Activated naive CD4-positive, alpha-beta T cell treated with anti-CD3 and anti-CD28 coated beads for 36 hours (primary cell): ENCODE results near the gene LARP6. TPM values are rescaled to one million over a fixed set of nuclear protein-coding genes. Genes with fewer than 3 reads are reported as not detected.
A peak's percentile ranks its signal among the peaks of the same experiment; 100 is the strongest.

ENCODE experiments used
- CTCF ChIA-PET: fragments of 350-600 bp; sonication (Branson Sonifier 250); formaldehyde crosslinking; loops from one replicate; lab custom pipeline; 2021; ENCODE audit warnings: antibody characterized with exemption; lab: Charles Lee
- DNase-seq: peaks from one replicate; pipeline ENCODE4 v3.0.0-alpha.2; 2020
- H3K27ac Mint-ChIP-seq: one replicate; pipeline ENCODE4 v1.8.0; 2021; ENCODE audit warnings: mild to moderate bottlenecking, mixed read lengths
- H3K27me3 Mint-ChIP-seq: one replicate; pipeline ENCODE4 v1.8.0; 2021; ENCODE audit warnings: low read depth, mixed read lengths
- H3K36me3 Mint-ChIP-seq: one replicate; pipeline ENCODE4 v1.8.0; 2021; ENCODE audit warnings: low read depth, mixed read lengths
- H3K4me1 Mint-ChIP-seq: one replicate; pipeline ENCODE4 v1.8.0; 2021; ENCODE audit warnings: low read depth, mixed read lengths
- H3K4me3 Mint-ChIP-seq: one replicate; pipeline ENCODE4 v1.8.0; 2021; ENCODE audit warnings: mild to moderate bottlenecking, moderate library complexity, mixed read lengths
- H3K9me3 Mint-ChIP-seq: one replicate; pipeline ENCODE4 v1.8.0; 2021; ENCODE audit warnings: mixed read lengths
- intact Hi-C: fragments of 100-400 bp; cut with micrococcal nuclease; formaldehyde crosslinking; loops from one replicate; pipeline ENCODE4 v1.15.1; 2023
- total RNA-seq, 2 experiments: library from RNA; stranded (reverse); gene quantifications; one replicate each; pipeline ENCODE4 v1.2.3, GENCODE V29; 2021

Gene LARP6
- total RNA-seq, result not detected

DNA sequence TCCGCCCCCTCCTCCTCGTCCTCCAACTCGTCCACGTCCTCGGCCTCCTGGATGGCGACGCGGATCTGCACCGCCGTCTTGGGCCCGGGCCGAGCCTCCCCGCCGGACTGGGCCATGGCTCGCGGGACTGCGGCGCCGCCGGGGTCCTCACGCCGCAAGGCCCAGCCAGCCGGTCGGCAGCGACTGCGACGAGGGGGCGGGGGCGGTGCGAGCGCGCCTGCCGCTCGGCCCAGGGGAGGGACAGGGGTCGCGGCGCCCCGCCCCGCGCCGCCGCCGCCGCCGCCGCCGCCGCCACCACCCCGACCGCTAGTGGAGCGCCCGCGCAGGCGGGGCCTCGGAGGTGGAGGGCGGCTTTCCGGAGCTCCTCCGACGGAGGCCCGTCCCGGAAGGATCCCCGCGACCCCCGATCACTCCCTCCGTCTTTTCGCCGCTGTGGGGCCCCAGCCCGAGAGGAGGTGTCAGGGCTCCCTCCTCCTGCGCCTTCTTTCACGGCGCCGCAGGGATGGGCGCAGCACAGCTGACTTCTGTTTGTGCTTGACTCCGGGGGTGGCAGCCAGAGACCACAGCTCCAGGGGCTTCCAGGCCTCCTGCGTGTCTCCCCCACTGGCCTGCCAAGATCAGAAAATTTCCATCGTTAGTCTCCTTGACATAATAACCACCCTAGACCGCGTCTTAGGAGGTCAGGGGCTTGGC lies at the start of gene LARP6:
TSS of gene LARP6 (minus strand) at position 185 of the 693 bp plus-strand sequence. CDS start at position 116, 69 bp downstream.
- intact Hi-C loops, result no loop called here
- CTCF ChIA-PET, result interaction anchor here (0.7 kb wide), 1 partner anchor 15 kb away, joined by 3 read pairs; no protein-coding TSS in a partner anchor
- peaks cover 5% of the 10 kb centered on the region for H3K4me1 Mint-ChIP-seq
- peak within 1 kb of the TSS; percentile 76 for H3K4me3 Mint-ChIP-seq
- peaks cover 58% of the 10 kb centered on the region for H3K27me3 Mint-ChIP-seq
- H3K36me3 Mint-ChIP-seq, result peaks cover 2% of the 10 kb centered on the region
- H3K27ac Mint-ChIP-seq, result no peak within 1 kb of the TSS
- H3K9me3 Mint-ChIP-seq, result no peaks in the 10 kb centered on the region
- peak; percentile 8 for DNase-seq

DNA sequence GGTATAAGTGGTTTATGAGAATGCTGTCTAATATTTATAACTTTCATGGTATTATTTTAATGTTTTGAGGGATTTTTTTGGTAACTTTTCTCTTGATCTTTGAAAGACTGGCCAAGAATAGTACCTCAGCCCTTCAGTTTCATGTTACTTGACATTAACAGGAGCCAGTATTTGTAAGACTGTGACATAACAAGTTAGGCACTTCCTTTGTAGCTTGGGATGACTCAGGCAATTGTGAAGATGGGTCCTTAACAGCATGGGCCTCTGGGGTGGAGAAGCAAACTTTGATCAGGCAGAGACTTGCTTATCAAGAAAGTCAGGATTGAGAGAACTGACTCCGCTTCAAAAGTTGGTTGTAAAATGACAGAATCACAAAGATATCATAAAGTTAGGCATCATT lies 48.1 kb upstream of the LARP6 start:
- no peak overlapping the region for H3K27ac Mint-ChIP-seq
- H3K9me3 Mint-ChIP-seq, result no peaks in the 10 kb centered on the region
- CTCF ChIA-PET, result interaction anchor here (0.6 kb wide), 1 partner anchor 842 kb away, joined by 3 read pairs; no protein-coding TSS in a partner anchor
- DNase-seq, result no peak
- H3K27me3 Mint-ChIP-seq, result peaks cover 14% of the 10 kb centered on the region
- intact Hi-C loops, result no loop called here
- H3K4me3 Mint-ChIP-seq, result no peak overlapping the region
- no peaks in the 10 kb centered on the region for H3K36me3 Mint-ChIP-seq
- H3K4me1 Mint-ChIP-seq, result no peaks in the 10 kb centered on the region

DNA sequence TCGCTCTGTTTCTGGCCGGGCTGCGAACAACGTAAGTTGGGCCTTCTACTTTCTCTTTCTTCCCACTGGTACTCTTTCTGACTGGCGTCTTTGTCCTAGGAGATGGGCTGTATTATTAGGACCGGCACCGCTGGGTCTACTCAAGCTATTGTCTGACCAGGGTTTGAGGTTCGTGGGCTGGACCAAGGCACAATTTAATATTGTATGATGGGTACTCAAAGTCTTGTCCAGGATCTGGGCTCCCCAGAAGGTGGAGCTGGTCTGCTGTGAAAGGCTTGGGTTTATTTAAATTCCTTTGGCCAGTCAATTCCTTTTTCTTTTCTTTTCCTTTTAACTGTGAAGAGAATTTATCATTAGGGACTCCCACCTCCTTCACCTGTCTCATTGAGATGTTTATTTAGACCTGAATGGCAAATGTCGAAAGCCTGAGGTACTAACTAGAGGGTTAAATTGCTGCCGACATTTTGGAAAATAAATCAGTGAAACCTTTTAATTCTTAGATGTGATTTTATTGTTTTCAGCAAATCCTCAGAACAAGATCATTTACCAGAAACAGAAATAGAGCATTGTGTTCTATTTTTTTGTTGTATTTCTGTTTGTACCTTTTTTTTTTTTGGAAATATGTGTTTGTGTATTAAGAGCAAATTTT lies 39.1 kb upstream of the LARP6 start:
- intact Hi-C loops, result no loop called here
- Mint-ChIP-seq H3K27ac (peak overlapping the region; percentile 13), H3K4me3 (peak overlapping the region; percentile 82), H3K27me3 (peaks cover 41% of the 10 kb centered on the region), H3K4me1 (peaks cover 10% of the 10 kb centered on the region), H3K9me3 (no peaks in the 10 kb centered on the region), H3K36me3 (no peaks in the 10 kb centered on the region)
- CTCF ChIA-PET, result interaction anchor here (0.9 kb wide), 1 partner anchor 18 kb away, joined by 3 read pairs; no protein-coding TSS in a partner anchor
- no peak for DNase-seq

DNA sequence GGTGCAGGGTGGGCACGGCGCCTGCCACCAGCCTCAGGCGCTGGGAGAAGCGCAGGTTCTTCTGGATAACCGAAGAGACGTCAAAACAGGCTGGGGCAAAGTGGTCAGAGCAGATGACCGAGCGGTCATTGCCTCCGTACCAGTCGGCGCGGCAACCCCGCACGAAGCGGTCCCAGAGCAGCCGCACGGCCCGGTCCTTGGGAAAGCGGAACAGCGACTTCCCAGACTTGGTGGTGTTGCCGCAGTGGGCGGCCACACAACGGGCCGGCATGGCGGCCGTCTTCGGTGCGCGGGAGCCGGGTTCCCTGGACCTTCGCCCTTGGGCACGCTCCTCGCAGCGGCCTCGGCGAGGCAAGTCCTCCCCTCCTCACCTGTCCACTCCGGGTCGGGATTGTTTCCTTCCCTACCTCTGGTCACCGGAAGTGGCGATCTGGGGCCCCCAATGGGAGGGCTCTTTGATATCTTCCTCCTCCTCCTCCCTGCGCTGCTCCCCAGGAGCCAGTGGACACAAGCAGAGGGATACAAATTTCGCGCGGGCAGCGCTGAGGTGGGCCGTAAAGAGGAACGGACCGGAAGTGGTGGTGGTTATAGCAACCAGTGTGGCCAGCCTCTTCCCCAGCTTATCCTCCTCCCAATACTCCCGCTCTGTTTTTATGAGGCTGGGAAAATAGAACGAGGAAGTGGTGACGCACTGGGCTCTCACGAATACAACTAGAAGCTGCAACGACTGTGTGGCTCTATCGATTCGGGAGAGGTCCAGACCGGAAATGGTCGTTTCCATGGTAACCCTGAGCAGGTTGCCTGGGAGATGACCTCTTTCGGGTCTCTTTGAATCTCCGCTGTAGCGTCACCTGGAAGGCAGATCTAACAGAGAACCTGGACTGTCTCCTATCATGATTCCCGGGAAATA lies 38.3 kb upstream of the LARP6 start, which contains the start of the genes LRRC49 and THAP10:
TSS of gene LRRC49 (plus strand) at position 825 of the 910 bp plus-strand sequence. CDS start at position 894, 69 bp downstream.
TSS of gene THAP10 (minus strand) at position 432 of the 910 bp plus-strand sequence. CDS start at position 271, 161 bp downstream.
- CTCF ChIA-PET, result interaction anchor here (1.0 kb wide), 1 partner anchor 35 kb away, joined by 3 read pairs; no protein-coding TSS in a partner anchor
- H3K36me3 Mint-ChIP-seq, result no peaks in the 10 kb centered on the region
- no peaks in the 10 kb centered on the region for H3K9me3 Mint-ChIP-seq
- intact Hi-C loops, result no loop called here
- H3K4me1 Mint-ChIP-seq, result peaks cover 10% of the 10 kb centered on the region
- peak within 1 kb of the TSS; percentile 13 for H3K27ac Mint-ChIP-seq
- DNase-seq, result peak; percentile 69
- H3K4me3 Mint-ChIP-seq, result peak within 1 kb of the TSS; percentile 82
- peaks cover 39% of the 10 kb centered on the region for H3K27me3 Mint-ChIP-seq

DNA sequence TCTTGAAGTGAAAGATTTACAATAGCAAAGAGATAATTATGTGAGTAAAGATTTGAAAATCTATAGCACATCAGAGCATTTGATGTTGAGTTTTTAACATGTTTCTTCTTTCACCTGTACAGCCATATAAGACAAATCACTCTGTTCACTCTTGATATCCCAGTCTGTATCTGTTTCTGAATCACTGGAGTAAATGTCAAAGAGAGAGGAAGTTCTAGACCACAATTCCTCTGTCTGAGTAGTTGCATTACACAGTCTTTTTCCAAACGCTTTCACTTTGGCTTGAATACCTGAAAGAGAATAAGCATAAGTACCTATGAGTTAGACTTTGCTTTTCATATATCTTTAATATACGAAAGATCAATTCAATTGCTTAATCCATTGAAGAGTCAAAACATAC lies 28.4 kb upstream of the LARP6 start:
- CTCF ChIA-PET, result no interaction called here
- Mint-ChIP-seq H3K27ac (no peak overlapping the region), H3K36me3 (no peaks in the 10 kb centered on the region), H3K27me3 (peaks cover 22% of the 10 kb centered on the region), H3K4me3 (no peak overlapping the region), H3K4me1 (no peaks in the 10 kb centered on the region), H3K9me3 (no peaks in the 10 kb centered on the region)
- no peak for DNase-seq
- intact Hi-C loops, result no loop called here

DNA sequence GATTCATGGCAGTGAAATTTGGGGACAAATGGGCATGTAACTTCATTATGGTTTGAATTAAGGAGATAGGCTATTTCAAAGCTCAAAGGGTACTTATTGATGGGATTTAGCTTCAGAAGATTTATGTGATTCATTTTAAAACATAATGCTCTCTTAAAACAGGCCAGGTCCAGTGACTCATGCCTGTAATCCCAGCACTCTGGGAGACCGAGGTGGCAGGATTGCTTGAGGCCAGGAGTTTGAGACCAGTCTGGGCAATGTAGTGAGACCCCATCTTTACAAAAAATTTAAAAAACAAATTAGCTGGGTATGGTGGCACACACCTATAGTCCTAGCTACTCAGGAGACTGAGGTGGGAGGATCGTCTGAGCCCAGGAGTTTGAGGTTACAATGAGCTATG lies 26.8 kb upstream of the LARP6 start:
- H3K9me3 Mint-ChIP-seq, result no peaks in the 10 kb centered on the region
- no peak overlapping the region for H3K4me3 Mint-ChIP-seq
- H3K27ac Mint-ChIP-seq, result no peak overlapping the region
- CTCF ChIA-PET, result no interaction called here
- intact Hi-C loops, result no loop called here
- DNase-seq, result no peak
- peaks cover 34% of the 10 kb centered on the region for H3K27me3 Mint-ChIP-seq
- no peaks in the 10 kb centered on the region for H3K36me3 Mint-ChIP-seq
- no peaks in the 10 kb centered on the region for H3K4me1 Mint-ChIP-seq

DNA sequence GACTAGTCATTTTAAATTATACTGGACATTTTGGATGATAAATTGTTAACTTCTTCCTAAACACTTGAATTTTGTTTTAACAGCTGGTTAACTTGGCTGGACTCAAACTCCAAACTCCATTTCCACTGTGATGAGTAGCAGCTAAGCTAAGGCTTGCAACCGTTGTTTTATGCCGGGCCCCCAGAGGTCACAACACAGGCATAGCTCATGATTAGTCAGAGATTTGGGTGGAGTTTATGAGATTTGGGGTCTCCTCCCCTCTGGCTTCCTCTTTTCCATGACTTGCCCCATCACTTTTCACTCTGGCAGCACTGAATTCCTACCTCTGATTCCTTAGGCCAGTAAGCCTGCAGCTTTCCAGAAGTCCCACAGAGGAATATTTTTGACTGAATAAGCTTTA lies 25.4 kb upstream of the LARP6 start:
- no peak overlapping the region for H3K4me3 Mint-ChIP-seq
- intact Hi-C loops, result no loop called here

DNA sequence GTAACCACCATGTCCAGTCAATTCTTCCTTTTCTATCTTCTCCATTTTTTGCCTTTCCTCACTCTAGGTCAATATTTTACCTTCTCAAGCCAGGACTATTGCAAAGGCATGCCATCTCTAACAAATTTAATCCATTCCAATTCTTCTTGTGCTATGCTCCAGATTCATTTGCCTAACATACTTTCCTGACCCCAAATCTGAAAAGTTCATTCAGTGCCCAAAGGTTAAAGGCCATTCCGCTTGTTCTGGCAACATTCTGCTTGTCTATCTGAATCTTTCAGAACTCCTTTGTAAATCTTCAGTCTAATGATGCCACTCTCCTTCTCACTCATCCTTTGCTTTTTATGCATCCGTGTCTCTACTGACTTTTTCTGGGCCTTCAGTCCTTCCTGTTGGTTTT lies 22.7 kb upstream of the LARP6 start:
- Mint-ChIP-seq H3K36me3 (no peaks in the 10 kb centered on the region), H3K27ac (no peak overlapping the region), H3K9me3 (no peaks in the 10 kb centered on the region), H3K4me3 (no peak overlapping the region), H3K27me3 (peaks cover 36% of the 10 kb centered on the region), H3K4me1 (no peaks in the 10 kb centered on the region)
- CTCF ChIA-PET, result no interaction called here
- DNase-seq, result no peak
- intact Hi-C loops, result no loop called here

More for the DNA sequence above, 25.4 kb upstream of the LARP6 start:
- CTCF ChIA-PET, result interaction anchor here (0.6 kb wide), 1 partner anchor 53 kb away, joined by 3 read pairs; no protein-coding TSS in a partner anchor
- no peaks in the 10 kb centered on the region for H3K36me3 Mint-ChIP-seq
- no peaks in the 10 kb centered on the region for H3K4me1 Mint-ChIP-seq
- peaks cover 33% of the 10 kb centered on the region for H3K27me3 Mint-ChIP-seq
- no peak overlapping the region for H3K27ac Mint-ChIP-seq
- no peak for DNase-seq
- no peaks in the 10 kb centered on the region for H3K9me3 Mint-ChIP-seq

DNA sequence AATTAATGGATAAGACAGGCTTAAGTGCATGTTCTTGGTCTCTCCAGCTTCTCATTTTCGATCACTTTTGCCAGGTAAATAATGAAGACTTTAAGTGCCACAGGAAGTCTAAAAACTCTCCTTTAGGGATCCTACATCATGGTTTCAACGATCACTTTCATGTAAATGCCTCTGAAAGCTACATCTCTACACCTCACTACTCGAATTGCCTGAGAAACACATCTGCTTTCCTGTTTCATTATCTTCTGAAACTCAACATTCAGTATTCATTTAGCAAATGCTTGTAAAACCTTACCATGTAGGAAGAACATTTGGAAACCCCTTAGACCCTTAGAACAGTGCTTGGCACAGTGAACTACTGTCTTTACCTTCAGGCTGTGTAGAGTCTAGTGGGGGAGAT lies 22.1 kb upstream of the LARP6 start:
- H3K9me3 Mint-ChIP-seq, result no peaks in the 10 kb centered on the region
- no peak overlapping the region for H3K4me3 Mint-ChIP-seq
- DNase-seq, result no peak
- no peak overlapping the region for H3K27ac Mint-ChIP-seq
- no peaks in the 10 kb centered on the region for H3K4me1 Mint-ChIP-seq
- CTCF ChIA-PET, result interaction anchor here (1.2 kb wide), 1 partner anchor 51 kb away, joined by 3 read pairs; no protein-coding TSS in a partner anchor
- H3K27me3 Mint-ChIP-seq, result peaks cover 36% of the 10 kb centered on the region
- H3K36me3 Mint-ChIP-seq, result no peaks in the 10 kb centered on the region
- intact Hi-C loops, result no loop called here

DNA sequence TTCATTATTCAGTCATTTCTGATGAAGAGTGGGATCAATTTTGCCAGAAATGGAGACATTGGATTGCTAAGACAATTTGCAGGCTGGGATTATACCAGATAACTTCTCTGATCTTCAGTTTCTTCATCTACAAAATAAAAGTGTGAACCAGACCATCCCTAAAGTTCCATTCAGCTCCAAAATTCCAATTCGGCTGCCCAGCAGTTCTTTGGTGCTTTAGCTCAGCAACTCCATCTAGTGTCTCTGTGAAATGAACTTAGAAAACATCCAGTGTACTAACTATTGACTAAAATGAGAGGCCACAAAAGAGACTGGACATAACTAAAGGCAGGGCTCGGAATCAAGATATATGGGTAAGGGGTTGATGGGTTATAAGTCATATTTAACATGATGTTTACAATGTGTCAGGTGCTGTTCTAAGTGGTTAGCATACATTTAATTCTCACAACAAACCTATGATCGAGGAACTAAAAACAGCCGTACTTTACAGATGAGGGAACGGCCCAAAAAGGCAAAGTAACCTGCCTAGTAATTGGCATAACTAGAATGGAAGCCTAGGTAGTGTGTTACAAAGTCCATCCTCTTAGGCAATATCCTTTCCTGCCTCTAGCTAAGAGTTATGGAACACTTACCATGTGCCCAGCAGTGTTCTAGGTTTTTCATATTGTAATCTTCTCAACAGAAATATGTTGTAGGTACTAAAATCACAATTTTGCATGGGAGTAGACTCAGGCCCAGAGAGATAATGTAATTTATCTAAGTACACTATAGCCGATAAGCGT lies 21.2 kb upstream of the LARP6 start:
- CTCF ChIA-PET, result interaction anchor here (1.0 to 1.2 kb wide), 2 partner anchors 13 to 50 kb away, joined by 3 read pairs; no protein-coding TSS in a partner anchor
- Mint-ChIP-seq H3K9me3 (no peaks in the 10 kb centered on the region), H3K27ac (no peak overlapping the region), H3K36me3 (no peaks in the 10 kb centered on the region), H3K4me3 (no peak overlapping the region), H3K4me1 (no peaks in the 10 kb centered on the region), H3K27me3 (peaks cover 36% of the 10 kb centered on the region)
- DNase-seq, result no peak
- intact Hi-C loops, result no loop called here

DNA sequence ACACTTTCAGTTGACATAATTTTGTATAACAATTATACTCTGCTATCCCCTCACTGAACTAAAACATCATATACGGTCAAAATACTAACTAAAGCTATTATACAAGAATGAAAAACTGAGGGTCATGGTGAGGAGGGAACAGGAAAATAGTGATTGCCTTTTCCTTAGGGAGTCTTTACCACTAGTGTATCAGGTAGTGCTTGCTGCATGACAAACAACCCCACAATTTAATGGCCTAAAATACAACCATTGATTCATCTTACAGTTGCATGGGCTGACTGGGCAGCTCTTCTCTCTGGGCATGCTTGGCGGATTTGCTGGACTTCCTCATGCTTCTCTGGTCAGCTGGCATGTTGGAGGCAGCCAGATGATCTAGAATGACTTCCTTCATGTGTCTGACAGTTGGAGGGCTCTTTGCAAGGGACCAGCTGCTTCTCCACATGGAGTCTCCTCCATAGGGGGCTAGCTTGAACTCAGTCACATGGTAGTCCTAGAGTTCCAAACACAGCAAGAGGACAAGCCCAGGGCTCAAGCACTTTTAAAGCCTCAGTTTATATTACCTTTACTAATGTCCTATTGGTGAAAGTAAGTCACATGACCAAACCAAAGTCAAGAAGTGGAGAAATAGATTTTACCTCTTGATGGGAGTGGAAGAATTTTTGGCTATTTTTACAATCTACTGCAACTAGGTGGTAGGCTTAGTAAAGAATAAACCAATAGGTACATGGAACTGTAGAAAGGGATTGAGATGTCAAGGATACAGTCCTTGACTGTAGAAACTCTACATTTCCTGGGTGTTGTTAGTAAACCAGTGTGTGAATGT lies 19.5 kb upstream of the LARP6 start:
- no peaks in the 10 kb centered on the region for H3K9me3 Mint-ChIP-seq
- CTCF ChIA-PET, result no interaction called here

More for the DNA sequence above, 19.5 kb upstream of the LARP6 start:
- intact Hi-C loops, result no loop called here
- Mint-ChIP-seq H3K27me3 (peaks cover 28% of the 10 kb centered on the region), H3K36me3 (no peaks in the 10 kb centered on the region), H3K27ac (no peak overlapping the region), H3K4me1 (no peaks in the 10 kb centered on the region), H3K4me3 (no peak overlapping the region)
- no peak for DNase-seq
